ENCODE results near the gene OTUD3. TPM values are rescaled to one million over a fixed set of nuclear protein-coding genes. Genes with fewer than 3 reads are reported as not detected.

OTUD3 gene
- total RNA-seq, 1 donor from 2014 or later, result 7.1 TPM

- Histone ChIP-seq H3K27me3 (ENCODE audit: control insufficient read depth, insufficient read depth, low read length) (no peaks in the 10 kb centered on the region), H3K4me3 (ENCODE audit: low read depth, low read length) (no peak overlapping the region), H3K36me3 (ENCODE audit: control insufficient read depth, insufficient read depth, low read length) (no peaks in the 10 kb centered on the region)
- FAIRE-seq (no peak), DNase-seq (ENCODE audit: low read depth) (no peak)
- TF ChIP-seq, protein P1, sequence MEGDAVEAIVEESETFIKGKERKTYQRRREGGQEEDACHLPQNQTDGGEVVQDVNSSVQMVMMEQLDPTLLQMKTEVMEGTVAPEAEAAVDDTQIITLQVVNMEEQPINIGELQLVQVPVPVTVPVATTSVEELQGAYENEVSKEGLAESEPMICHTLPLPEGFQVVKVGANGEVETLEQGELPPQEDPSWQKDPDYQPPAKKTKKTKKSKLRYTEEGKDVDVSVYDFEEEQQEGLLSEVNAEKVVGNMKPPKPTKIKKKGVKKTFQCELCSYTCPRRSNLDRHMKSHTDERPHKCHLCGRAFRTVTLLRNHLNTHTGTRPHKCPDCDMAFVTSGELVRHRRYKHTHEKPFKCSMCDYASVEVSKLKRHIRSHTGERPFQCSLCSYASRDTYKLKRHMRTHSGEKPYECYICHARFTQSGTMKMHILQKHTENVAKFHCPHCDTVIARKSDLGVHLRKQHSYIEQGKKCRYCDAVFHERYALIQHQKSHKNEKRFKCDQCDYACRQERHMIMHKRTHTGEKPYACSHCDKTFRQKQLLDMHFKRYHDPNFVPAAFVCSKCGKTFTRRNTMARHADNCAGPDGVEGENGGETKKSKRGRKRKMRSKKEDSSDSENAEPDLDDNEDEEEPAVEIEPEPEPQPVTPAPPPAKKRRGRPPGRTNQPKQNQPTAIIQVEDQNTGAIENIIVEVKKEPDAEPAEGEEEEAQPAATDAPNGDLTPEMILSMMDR (IDR thresholded peaks at IDR 0.05; ENCODE audit: insufficient read depth, low read length, severe bottlenecking), result no peak
Observed at GRCh38 chr1:19932866-19933265, 50.7 kb downstream of the OTUD3 start.

DNA sequence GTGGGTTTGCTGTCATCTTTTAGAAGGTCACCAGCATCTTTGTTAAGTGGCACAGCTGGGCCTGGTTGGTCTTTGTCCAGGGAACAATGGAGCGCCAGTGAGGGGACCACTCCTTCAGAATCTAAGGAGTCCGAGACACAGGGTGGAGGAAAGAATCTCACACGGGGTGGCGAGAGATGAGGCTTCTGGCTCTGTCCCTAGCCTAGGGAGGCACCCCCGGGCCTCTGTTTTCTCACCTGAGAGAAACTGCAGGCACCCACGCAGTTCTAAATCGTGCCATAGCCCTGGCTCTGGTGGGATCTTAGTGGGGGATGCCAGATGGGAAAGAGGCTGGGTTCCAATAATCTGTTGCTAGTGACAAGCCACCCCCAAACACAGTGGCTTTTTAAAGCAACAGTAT, 52.1 kb downstream of the OTUD3 start:
- no peaks in the 10 kb centered on the region for H3K36me3 ChIP-seq (ENCODE audit: control insufficient read depth, insufficient read depth, low read length)
- DNase-seq (ENCODE audit: low read depth) (no peak), FAIRE-seq (no peak)
- H3K4me3 ChIP-seq (ENCODE audit: low read depth, low read length), result no peak overlapping the region
- H3K27me3 ChIP-seq (ENCODE audit: control insufficient read depth, insufficient read depth, low read length), result no peaks in the 10 kb centered on the region
- TF ChIP-seq, protein P1 (IDR thresholded peaks at IDR 0.05; ENCODE audit: insufficient read depth, low read length, severe bottlenecking), result no peak

- FAIRE-seq (no peak), DNase-seq (ENCODE audit: low read depth) (no peak)
- H3K36me3 ChIP-seq (ENCODE audit: control insufficient read depth, insufficient read depth, low read length), result no peaks in the 10 kb centered on the region
- no peaks in the 10 kb centered on the region for H3K27me3 ChIP-seq (ENCODE audit: control insufficient read depth, insufficient read depth, low read length)
- TF ChIP-seq, protein P1 (IDR thresholded peaks at IDR 0.05; ENCODE audit: insufficient read depth, low read length, severe bottlenecking), result no peak
- no peak overlapping the region for H3K4me3 ChIP-seq (ENCODE audit: low read depth, low read length)
Observed at GRCh38 chr1:19936061-19936750, 54.0 kb downstream of the OTUD3 start.

GRCh38 chr1:19938472-19938871, 56.3 kb downstream of the OTUD3 start:
- TF ChIP-seq, protein P1 (IDR thresholded peaks at IDR 0.05; ENCODE audit: insufficient read depth, low read length, severe bottlenecking), result no peak
- H3K36me3 ChIP-seq (ENCODE audit: control insufficient read depth, insufficient read depth, low read length), result no peaks in the 10 kb centered on the region
- DNase-seq (ENCODE audit: low read depth), result no peak
- no peak overlapping the region for H3K4me3 ChIP-seq (ENCODE audit: low read depth, low read length)
- H3K27me3 ChIP-seq (ENCODE audit: control insufficient read depth, insufficient read depth, low read length), result no peaks in the 10 kb centered on the region
- FAIRE-seq, result no peak

- Histone ChIP-seq H3K4me3 (ENCODE audit: low read depth, low read length) (no peak overlapping the region), H3K27me3 (ENCODE audit: control insufficient read depth, insufficient read depth, low read length) (no peaks in the 10 kb centered on the region), H3K36me3 (ENCODE audit: control insufficient read depth, insufficient read depth, low read length) (no peaks in the 10 kb centered on the region)
- FAIRE-seq, result no peak
- TF ChIP-seq, protein P1 (IDR thresholded peaks at IDR 0.05; ENCODE audit: insufficient read depth, low read length, severe bottlenecking), result no peak
- DNase-seq (ENCODE audit: low read depth), result no peak
Observed at GRCh38 chr1:19940486-19941205, 58.5 kb downstream of the OTUD3 start.
